Upper lobe of left lung (tissue), 6 donors: Measurements from ENCODE around the gene BCL2L2. TPM values are rescaled to one million over a fixed set of nuclear protein-coding genes. Genes with fewer than 3 reads are reported as not detected.

ENCODE experiments used
- ATAC-seq, 2 donors: fragments of 200-7000 bp; cut with Tn5 transposase; one replicate each; pipeline ENCODE4 v1.9.1; 2022; ENCODE audit warnings: mild to moderate bottlenecking in 2 of 2, moderate library complexity in 2 of 2; ENCODE audit not compliant: low FRiP score in 2 of 2
- DNase-seq, 2 donors: peaks; one replicate each; pipeline ENCODE4 v3.0.0-alpha.2; 2019 to 2020
- H3K27ac ChIP-seq, 4 donors: fragments of 200-600 bp; sonication (generic); one replicate each; pipeline ENCODE4 v1.5.1; 2016 to 2019
- H3K27me3 ChIP-seq, 4 donors: fragments of 200-600 bp; sonication (generic); one replicate each; pipeline ENCODE4 v1.5.1; 2017 to 2019
- H3K36me3 ChIP-seq, 4 donors: fragments of 200-600 bp; sonication (generic); one replicate each; pipeline ENCODE4 v1.5.1; 2016 to 2019
- H3K4me1 ChIP-seq, 4 donors: fragments of 200-600 bp; sonication (generic); one replicate each; pipeline ENCODE4 v1.5.1; 2018 to 2019
- H3K4me3 ChIP-seq, 4 donors: fragments of 200-600 bp; sonication (generic); one replicate each; pipeline ENCODE4 v1.5.1; 2017 to 2019; ENCODE audit warnings: mild to moderate bottlenecking in 2 of 4, moderate library complexity in 1 of 4
- H3K9me3 ChIP-seq, 4 donors: fragments of 200-600 bp; sonication (generic); one replicate each; pipeline ENCODE4 v1.5.1; 2018 to 2019
- CTCF ChIP-seq, 6 experiments: fragments of 450-650 bp in 4 of 6; fragments of 200-600 bp in 2 of 6; sonication (generic) in 2 of 6; IDR thresholded peaks; one replicate each; pipeline ENCODE4 v1.5.1; 2016 to 2019; ENCODE audit warnings: antibody characterized with exemption in 6 of 6
- EP300 ChIP-seq, 4 donors: sonication (generic); formaldehyde crosslinking; IDR thresholded peaks; one replicate each; pipeline ENCODE4 v1.5.1; 2017; ENCODE audit warnings: antibody characterized with exemption in 4 of 4, control low read depth in 2 of 4
- POLR2A ChIP-seq, 4 donors: fragments of 450-650 bp; IDR thresholded peaks; one replicate each; pipeline ENCODE4 v1.5.1; 2016 to 2017; ENCODE audit warnings: antibody characterized with exemption in 4 of 4, mild to moderate bottlenecking in 2 of 4
- POLR2AphosphoS5 ChIP-seq, 2 donors: sonication (generic); formaldehyde crosslinking; IDR thresholded peaks; one replicate each; pipeline ENCODE4 v1.5.1; 2017; ENCODE audit warnings: antibody characterized with exemption in 2 of 2
- WGBS, 2 donors: methylation state at CpG; one replicate each; pipeline ENCODE4 v1.1.5; 2017 to 2018; 5-methylcytosine and 5-hydroxymethylcytosine counted together
- total RNA-seq, 6 donors: library from RNA; depleted of rRNA in 4 of 6; stranded (reverse); fragments of >200 nt in 4 of 6; gene quantifications; one replicate each; pipeline versions ENCODE4 v1.1.0 to v1.2.1, GENCODE V29; 2016 to 2021
- donor health status: DM: no; HTN: no; CAD: no; lungs with moderate emphysema.
- donor health status: DM: no; HTN: yes; CAD: no; lungs with severe emphysema.

Gene BCL2L2
- total RNA-seq, 6 donors from 2014 or later, result 38.8 to 53.8 (median 47.3) TPM

DNA sequence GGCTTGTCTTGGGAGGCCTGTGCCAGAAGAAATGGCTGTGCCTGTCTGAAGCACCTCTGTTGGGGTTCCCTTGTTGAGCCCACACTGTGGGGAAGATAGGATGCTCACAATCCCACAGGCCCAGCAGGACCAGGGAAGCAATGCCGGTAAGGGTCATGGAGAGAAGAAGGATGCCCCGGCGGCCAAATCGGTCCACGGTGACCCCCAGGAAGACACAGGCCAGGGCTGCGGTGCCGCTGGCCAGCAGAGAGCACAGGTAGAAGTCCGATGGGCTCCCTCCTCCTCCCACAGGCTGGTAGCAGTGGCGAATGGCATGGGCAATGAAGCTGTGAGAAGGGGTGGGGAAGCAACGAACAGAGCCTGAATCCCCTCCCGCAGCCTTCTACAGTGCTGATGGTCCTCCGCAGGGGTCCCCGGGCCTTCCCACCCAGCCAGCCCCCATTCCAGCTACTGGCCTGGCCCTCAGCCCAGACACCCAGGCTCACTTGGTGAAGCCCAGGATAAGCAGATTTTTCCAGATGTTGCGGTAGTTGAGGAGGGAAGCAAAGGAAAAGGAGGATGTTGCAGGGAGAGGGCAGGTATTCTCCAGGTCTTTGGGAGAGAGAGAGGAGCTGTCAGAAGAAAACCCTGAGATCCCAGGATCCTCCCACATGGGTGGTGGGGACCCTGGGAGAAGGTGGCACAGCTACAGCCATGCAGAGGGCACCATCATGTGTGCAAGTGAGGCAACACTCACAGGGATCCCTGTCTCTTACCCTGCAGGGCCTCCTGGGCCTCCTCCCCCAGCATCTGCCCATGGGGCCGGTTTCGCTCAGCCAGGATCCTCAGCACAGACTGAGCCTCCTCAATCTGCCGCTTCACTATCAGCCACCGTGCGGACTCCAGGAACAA lies 41.0 kb downstream of the BCL2L2 start:
- Histone ChIP-seq H3K4me1 (peaks cover 6 to 14% (median 12%) of the 10 kb centered on the region in 4 donors), H3K27me3 (peaks cover 0 to 11% (median 1%) of the 10 kb centered on the region in 4 donors), H3K27ac (no peak overlapping the region), H3K4me3 (no peak overlapping the region), H3K36me3 (peaks cover 0 to 6% (median 0%) of the 10 kb centered on the region in 4 donors), H3K9me3 (no peaks in the 10 kb centered on the region)
- WGBS, 2 donors, result 93 to 97% methylated on average over 18 to 19 of the region's 19 CpGs
- no peak for TF ChIP-seq EP300 (IDR thresholded peaks at IDR 0.05)
- TF ChIP-seq POLR2A (IDR thresholded peaks at IDR 0.05), result no peak
- no peak for TF ChIP-seq CTCF (IDR thresholded peaks at IDR 0.05)
- TF ChIP-seq POLR2AphosphoS5 (IDR thresholded peaks at IDR 0.05), result no peak
- ATAC-seq, result no peak
- DNase-seq, result peak in 1 of 2 donors; percentile 56

DNA sequence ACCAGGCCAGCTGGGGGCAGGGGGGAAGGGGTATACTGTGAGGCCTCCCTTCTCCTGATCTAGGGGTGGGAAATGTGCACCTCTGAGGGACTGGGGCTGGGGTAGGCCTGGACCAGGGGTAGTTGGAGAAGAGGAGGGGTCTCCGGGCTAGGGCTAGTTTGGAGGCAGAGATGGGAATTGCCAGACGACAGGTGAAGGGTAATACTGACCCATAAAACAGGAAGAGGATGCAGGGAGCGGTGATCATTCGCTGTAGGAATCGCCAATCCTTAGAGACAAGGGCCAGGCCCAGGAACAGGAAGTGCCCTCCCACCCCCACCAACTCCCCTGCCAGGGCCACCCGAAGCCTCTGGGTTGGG lies 41.6 kb downstream of the BCL2L2 start:
- DNase-seq (no peak), ATAC-seq (no peak)
- Histone ChIP-seq H3K36me3 (peaks cover 0 to 6% (median 0%) of the 10 kb centered on the region in 4 donors), H3K27me3 (peaks cover 0 to 12% (median 1%) of the 10 kb centered on the region in 4 donors), H3K4me1 (peaks cover 6 to 20% (median 17%) of the 10 kb centered on the region in 4 donors), H3K9me3 (no peaks in the 10 kb centered on the region), H3K4me3 (no peak overlapping the region), H3K27ac (no peak overlapping the region)
- WGBS, 2 donors, result 87 to 92% methylated on average over 6 of the region's 6 CpGs
- TF ChIP-seq EP300 (IDR thresholded peaks at IDR 0.05) (no peak), CTCF (IDR thresholded peaks at IDR 0.05) (no peak), POLR2A (IDR thresholded peaks at IDR 0.05) (no peak), POLR2AphosphoS5 (IDR thresholded peaks at IDR 0.05) (no peak)

DNA sequence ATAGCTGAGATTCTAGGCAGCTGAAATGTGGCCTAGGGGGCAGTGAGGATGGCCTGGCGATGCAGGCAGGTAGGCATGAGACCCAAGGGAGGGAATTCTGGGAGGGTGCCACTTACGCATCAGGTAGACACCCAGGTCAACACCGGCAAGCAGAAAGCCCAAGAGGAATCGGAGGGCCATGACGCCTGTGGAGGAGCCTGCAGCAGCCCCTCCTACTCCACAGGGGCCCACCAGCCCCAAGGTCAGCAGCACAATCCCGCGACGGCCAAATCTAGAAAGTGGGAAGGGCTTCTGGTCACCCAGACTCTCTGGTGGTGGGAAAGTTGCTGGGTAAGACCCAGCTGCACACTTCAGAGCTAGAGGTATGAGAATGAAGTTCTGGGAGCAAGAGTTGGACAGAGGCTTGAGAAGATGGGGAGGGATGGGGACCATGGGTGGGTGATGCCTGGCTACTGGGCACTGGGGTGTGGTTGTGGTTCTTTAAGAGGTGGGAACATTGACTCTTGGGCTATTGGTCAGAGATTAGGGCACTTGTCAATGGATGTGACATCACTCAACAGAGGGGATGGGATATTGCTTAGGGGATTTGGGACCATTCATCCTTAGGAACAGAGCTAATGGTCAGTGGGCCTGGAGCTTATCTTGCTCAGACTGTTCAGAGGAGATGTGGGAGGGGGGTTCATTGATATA lies 42.7 kb downstream of the BCL2L2 start:
- Histone ChIP-seq H3K4me3 (no peak overlapping the region), H3K27me3 (peaks cover 0 to 12% (median 1%) of the 10 kb centered on the region in 4 donors), H3K4me1 (peaks cover 6 to 22% (median 17%) of the 10 kb centered on the region in 4 donors), H3K36me3 (peaks cover 0 to 6% (median 0%) of the 10 kb centered on the region in 4 donors), H3K27ac (no peak overlapping the region), H3K9me3 (no peaks in the 10 kb centered on the region)
- DNase-seq (no peak), ATAC-seq (no peak)
- WGBS, 2 donors, result 93 to 94% methylated on average over 8 of the region's 8 CpGs
- TF ChIP-seq POLR2A (IDR thresholded peaks at IDR 0.05) (no peak), EP300 (IDR thresholded peaks at IDR 0.05) (no peak), POLR2AphosphoS5 (IDR thresholded peaks at IDR 0.05) (no peak), CTCF (IDR thresholded peaks at IDR 0.05) (no peak)

GRCh38 chr14:23351681-23352505 lies 45.3 kb downstream of the BCL2L2 start:
- 19 to 23% methylated on average over 16 to 24 of the region's 61 CpGs for WGBS, 2 donors
- peak overlapping the region in 2 of 4 donors; percentile 24 to 53 for H3K27ac ChIP-seq
- no peak for TF ChIP-seq POLR2A (IDR thresholded peaks at IDR 0.05)
- no peak for TF ChIP-seq POLR2AphosphoS5 (IDR thresholded peaks at IDR 0.05)
- no peak for TF ChIP-seq CTCF (IDR thresholded peaks at IDR 0.05)
- no peak for TF ChIP-seq EP300 (IDR thresholded peaks at IDR 0.05)
- peaks cover 6 to 22% (median 17%) of the 10 kb centered on the region in 4 donors for H3K4me1 ChIP-seq
- no peaks in the 10 kb centered on the region for H3K9me3 ChIP-seq
- DNase-seq (peak in 1 of 2 donors; percentile 84), ATAC-seq (peak in 1 of 2 donors; percentile 38)
- H3K27me3 ChIP-seq, result peaks cover 0 to 12% (median 1%) of the 10 kb centered on the region in 4 donors
- peak overlapping the region; percentile 63 to 77 (median 66) for H3K4me3 ChIP-seq
- no peaks in the 10 kb centered on the region for H3K36me3 ChIP-seq
